Choroid plexus epithelial cell (primary cell): ENCODE results near the gene MAST2.

Experiments
- DNase-seq: peaks from one replicate; pipeline ENCODE4 v3.0.0-alpha.2; 2010; ENCODE audit warnings: low read depth
- H3K4me3 ChIP-seq: 2 replicates; pipeline ENCODE4 v1.5.1; 2011; ENCODE audit warnings: low read depth, mild to moderate bottlenecking, control low read depth, low read length, moderate library complexity
- CTCF ChIP-seq: conservative IDR thresholded peaks from 2 replicates; pipeline ENCODE4 v1.5.1; 2011; ENCODE audit warnings: low read depth, mild to moderate bottlenecking, control low read depth, inconsistent platforms, low read length, moderate library complexity

Gene MAST2

GRCh38 chr1:45913183-45913683, 109.8 kb downstream of the MAST2 start:
- peak; percentile 77 for DNase-seq
- H3K4me3 ChIP-seq = no peak overlapping the region
- TF ChIP-seq CTCF = peak; percentile 11

- no peak overlapping the region for H3K4me3 ChIP-seq
- no peak for DNase-seq
- no peak for TF ChIP-seq CTCF
Measured at GRCh38 chr1:45913731-45914501, 110.5 kb downstream of the MAST2 start.

GRCh38 chr1:45914836-45915235, 111.4 kb downstream of the MAST2 start:
- no peak overlapping the region for H3K4me3 ChIP-seq
- no peak for DNase-seq
- no peak for TF ChIP-seq CTCF

DNA sequence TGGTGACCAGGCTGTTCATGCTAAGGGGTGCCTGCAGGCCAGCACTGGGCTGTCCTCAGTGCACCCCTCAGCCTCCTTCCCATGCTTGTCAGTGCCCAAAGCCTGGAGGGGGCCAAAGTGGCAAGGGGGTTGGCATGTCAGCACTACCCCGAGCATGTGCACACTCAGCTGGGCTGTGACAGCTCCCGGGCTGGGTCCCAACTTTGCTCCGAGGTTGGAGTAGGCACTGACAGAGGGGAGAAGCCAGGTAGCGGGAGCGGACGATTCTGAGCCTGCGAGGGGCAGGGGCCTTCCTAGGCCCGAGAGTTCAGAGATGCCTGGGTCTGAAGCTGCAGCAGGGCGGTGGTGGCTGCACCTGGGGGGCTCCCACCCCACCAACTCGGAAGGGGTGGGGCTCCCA, 119.0 kb downstream of the MAST2 start:
- no peak for DNase-seq
- H3K4me3 ChIP-seq = no peak overlapping the region
- TF ChIP-seq CTCF = no peak

DNA sequence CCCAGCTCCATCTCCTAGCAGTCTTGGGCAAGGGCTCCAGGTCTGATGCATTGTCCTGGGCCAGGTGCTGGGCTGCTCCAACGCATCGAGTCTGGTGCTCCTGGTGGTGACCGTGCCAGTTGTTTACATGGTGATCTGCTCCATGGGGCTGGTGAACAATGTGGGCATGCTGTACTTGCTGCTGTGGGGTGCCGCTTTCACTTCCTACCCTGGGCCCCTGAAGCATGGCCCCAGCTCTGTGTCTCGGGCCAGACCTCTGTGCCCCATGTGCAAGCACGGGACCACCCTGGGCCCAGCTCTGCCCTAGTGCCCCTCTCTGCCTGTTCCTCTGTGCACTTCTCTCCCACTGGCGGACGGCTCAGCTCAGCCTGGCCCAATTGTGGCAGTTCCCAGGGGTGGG, 119.4 kb downstream of the MAST2 start:
- no peak for TF ChIP-seq CTCF
- no peak for DNase-seq
- no peak overlapping the region for H3K4me3 ChIP-seq

DNA sequence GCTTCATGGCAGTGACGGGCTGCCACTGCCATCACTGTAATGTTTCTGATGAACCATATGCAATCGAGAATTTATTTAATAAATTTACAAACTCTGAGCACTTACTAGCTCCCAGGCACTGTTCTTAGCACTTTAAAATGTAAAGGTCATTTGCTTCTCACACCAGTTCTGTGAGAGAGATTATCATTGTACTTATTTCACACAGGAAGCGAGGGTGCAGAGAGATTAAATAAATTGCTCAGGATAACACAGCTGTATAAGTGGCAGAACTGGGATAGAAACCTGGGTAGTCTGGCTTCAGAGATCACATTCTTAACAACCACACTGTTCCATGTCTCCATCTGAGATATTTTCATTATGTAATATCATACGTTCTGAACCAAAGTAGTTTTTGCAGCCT, 119.9 kb downstream of the MAST2 start:
- H3K4me3 ChIP-seq = no peak overlapping the region
- TF ChIP-seq CTCF = no peak
- no peak for DNase-seq

DNA sequence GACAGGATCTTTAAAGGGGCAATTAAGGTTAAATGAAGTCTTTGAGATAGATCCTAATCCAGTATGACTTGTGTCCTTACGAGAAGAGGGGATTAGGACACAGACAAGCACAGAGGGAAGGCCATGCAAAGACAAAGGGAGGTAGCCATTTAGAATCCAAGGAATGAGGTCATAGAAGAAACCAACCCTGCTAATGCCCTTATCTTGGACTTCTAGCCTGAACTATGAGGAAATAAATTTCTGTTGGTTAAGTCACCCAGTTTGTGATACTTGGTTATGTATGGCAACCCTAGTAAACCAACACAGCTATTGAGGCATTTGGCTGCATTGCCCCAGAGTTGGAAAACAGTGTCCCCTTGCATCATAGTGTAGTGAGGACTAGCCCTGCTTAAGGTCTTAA, 121.3 kb downstream of the MAST2 start:
- H3K4me3 ChIP-seq = no peak overlapping the region
- TF ChIP-seq CTCF = no peak
- DNase-seq = peak; percentile 31
